Measurements from ENCODE around the gene DENND5A. TPM values are rescaled to one million over a fixed set of nuclear protein-coding genes. Genes with fewer than 3 reads are reported as not detected.
"Not testable (repeated sequence)": the region's sequence is repeated elsewhere in the genome, so short reads cannot be mapped to it uniquely, and the experiment has no call there.

DENND5A gene
- total and polyA plus RNA-seq, 5 donors from 2014 or later: 2.2 to 44.3 (median 3.8) TPM

DNA sequence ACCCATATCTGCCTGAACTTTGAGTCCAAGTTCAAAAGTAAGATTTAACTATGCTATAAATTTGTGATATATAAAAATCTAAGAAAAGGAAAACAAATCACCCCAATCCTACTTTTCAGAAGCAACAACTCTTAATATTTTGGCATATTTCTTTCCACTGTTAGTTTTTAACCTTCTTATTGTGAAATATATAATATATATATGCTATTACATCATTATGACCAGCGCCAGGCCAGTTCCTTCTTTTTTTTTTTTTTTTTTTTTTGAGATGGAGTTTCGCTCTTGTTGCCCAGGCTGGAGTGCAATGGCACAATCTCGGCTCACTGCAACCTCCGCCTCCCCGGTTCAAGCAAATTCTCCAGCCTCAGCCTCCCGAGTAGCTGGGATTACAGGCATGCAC is 103.2 kb downstream of the DENND5A start:
- H3K4me3 Mint-ChIP-seq, H3K4me1 Mint-ChIP-seq: not testable (repeated sequence)

DNA sequence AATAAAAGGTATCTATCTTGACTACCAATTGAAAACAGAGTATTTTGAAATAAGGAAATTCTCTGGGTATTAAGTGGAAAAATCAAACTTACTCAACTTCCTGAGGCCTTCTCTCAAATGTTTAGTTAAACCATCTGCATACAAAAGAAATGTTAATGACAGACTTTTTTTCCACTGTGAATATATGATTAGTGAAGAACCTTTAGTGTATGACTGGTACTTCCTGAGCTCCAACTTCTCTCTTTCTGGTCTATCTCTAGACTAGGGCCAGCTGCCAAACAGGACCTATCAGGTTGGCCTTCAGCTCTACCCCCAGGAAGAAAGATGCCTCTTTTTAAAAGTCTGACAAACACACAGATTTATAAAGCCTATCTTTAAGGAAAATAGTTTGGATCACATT is 105.0 kb downstream of the DENND5A start:
- H3K4me1 Mint-ChIP-seq: peaks cover 0 to 6% (median 3%) of the 10 kb centered on the region in 4 donors
- no peak overlapping the region for H3K4me3 Mint-ChIP-seq
- DNase-seq: no peak
- no peaks in the 10 kb centered on the region for H3K9me3 Mint-ChIP-seq
- H3K36me3 Mint-ChIP-seq: peaks cover 6% of the 10 kb centered on the region
- Histone ChIP-seq H3K27me3 (ENCODE audit: control insufficient read depth, insufficient read depth, low read length) (no peaks in the 10 kb centered on the region), H3K9me3 (ENCODE audit: control insufficient read depth in 2 of 2, low read length in 2 of 2) (no peaks in the 10 kb centered on the region), H3K4me1 (ENCODE audit: control insufficient read depth, insufficient read depth, low read length, poor library complexity, severe bottlenecking) (no peaks in the 10 kb centered on the region), H3K36me3 (ENCODE audit: control insufficient read depth, insufficient read depth, low read length) (no peaks in the 10 kb centered on the region), H3K4me3 (ENCODE audit: low read depth, low read length) (no peak overlapping the region), H3K27ac (ENCODE audit: insufficient read depth, low read length, poor library complexity, severe bottlenecking) (no peak overlapping the region)
- no peak for ATAC-seq (ENCODE audit: low read depth in 2 of 2)
- peak overlapping the region in 1 of 3 donors; percentile 40 for H3K27ac Mint-ChIP-seq
- H3K27me3 Mint-ChIP-seq: no peaks in the 10 kb centered on the region

More for the DNA sequence above, 103.2 kb downstream of the DENND5A start:
- not testable (repeated sequence) for H3K4me3 ChIP-seq (ENCODE audit: low read depth, low read length); H3K9me3 ChIP-seq (ENCODE audit: control insufficient read depth in 2 of 2, low read length in 2 of 2); DNase-seq; H3K27me3 Mint-ChIP-seq; H3K9me3 Mint-ChIP-seq; H3K27ac ChIP-seq (ENCODE audit: insufficient read depth, low read length, poor library complexity, severe bottlenecking); H3K4me1 ChIP-seq (ENCODE audit: control insufficient read depth, insufficient read depth, low read length, poor library complexity, severe bottlenecking); H3K27me3 ChIP-seq (ENCODE audit: control insufficient read depth, insufficient read depth, low read length); H3K36me3 ChIP-seq (ENCODE audit: control insufficient read depth, insufficient read depth, low read length); H3K27ac Mint-ChIP-seq; ATAC-seq (ENCODE audit: low read depth in 2 of 2)
- peaks cover 10% of the 10 kb centered on the region for H3K36me3 Mint-ChIP-seq

DNA sequence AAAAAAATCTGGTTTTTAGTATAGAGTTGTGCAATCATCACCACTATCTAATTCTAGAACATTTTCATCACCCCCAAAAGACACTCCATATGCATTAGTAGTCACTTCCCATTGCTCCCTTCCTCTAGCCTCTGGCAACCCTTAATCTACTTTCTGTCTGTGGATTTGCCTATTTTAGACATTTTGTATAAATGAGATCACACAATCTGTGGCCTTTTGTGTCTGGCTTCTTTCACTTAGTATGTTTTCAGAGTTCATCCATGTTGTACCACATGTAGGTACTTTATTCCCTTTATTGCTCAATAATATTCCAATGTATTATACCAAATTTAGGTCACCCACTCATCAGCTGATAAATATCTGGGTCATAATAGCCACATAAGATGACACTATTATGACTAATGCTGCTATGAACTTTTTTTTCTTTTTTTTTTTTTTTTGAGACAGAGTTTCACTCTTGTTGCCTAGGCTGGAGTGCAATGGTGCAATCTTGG is 106.2 kb downstream of the DENND5A start:
- no peaks in the 10 kb centered on the region for H3K27me3 Mint-ChIP-seq
- Histone ChIP-seq H3K4me3 (ENCODE audit: low read depth, low read length) (no peak overlapping the region), H3K27me3 (ENCODE audit: control insufficient read depth, insufficient read depth, low read length) (no peaks in the 10 kb centered on the region), H3K36me3 (ENCODE audit: control insufficient read depth, insufficient read depth, low read length) (no peaks in the 10 kb centered on the region), H3K27ac (ENCODE audit: insufficient read depth, low read length, poor library complexity, severe bottlenecking) (no peak overlapping the region), H3K4me1 (ENCODE audit: control insufficient read depth, insufficient read depth, low read length, poor library complexity, severe bottlenecking) (no peaks in the 10 kb centered on the region), H3K9me3 (ENCODE audit: control insufficient read depth in 2 of 2, low read length in 2 of 2) (no peaks in the 10 kb centered on the region)
- H3K4me1 Mint-ChIP-seq: peaks cover 0 to 7% (median 3%) of the 10 kb centered on the region in 4 donors
- no peak for ATAC-seq (ENCODE audit: low read depth in 2 of 2)
- H3K9me3 Mint-ChIP-seq: no peaks in the 10 kb centered on the region
- H3K36me3 Mint-ChIP-seq: peaks cover 6% of the 10 kb centered on the region
- no peak overlapping the region for H3K27ac Mint-ChIP-seq
- DNase-seq: no peak
- H3K4me3 Mint-ChIP-seq: no peak overlapping the region

DNA sequence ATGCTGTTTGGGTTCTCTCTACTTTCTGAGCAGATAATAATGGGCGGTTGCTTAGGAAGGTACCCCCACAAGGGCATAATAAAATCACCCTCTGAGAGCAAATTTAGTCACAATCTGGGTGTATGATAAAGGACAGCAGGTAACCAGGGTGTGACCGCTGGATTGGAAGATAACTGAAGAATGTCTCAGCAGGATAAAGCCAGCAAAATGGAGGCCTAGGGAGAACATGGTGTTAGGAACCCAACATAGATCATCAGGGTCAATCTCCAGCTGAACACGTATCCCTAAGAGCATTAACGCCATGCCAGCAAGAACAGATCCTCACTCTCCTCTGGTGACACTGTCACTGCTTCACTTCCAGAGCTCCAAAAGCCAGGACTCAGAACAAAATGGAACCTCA is 109.2 kb downstream of the DENND5A start:
- Histone ChIP-seq H3K36me3 (ENCODE audit: control insufficient read depth, insufficient read depth, low read length) (no peaks in the 10 kb centered on the region), H3K4me3 (ENCODE audit: low read depth, low read length) (no peak overlapping the region), H3K27ac (ENCODE audit: insufficient read depth, low read length, poor library complexity, severe bottlenecking) (no peak overlapping the region), H3K9me3 (ENCODE audit: control insufficient read depth in 2 of 2, low read length in 2 of 2) (no peaks in the 10 kb centered on the region), H3K27me3 (ENCODE audit: control insufficient read depth, insufficient read depth, low read length) (no peaks in the 10 kb centered on the region), H3K4me1 (ENCODE audit: control insufficient read depth, insufficient read depth, low read length, poor library complexity, severe bottlenecking) (no peaks in the 10 kb centered on the region)
- H3K27ac Mint-ChIP-seq: no peak overlapping the region
- H3K4me1 Mint-ChIP-seq: peaks cover 0 to 7% (median 3%) of the 10 kb centered on the region in 4 donors
- DNase-seq (no peak), ATAC-seq (ENCODE audit: low read depth in 2 of 2) (no peak)
- H3K27me3 Mint-ChIP-seq: no peaks in the 10 kb centered on the region
- no peaks in the 10 kb centered on the region for H3K9me3 Mint-ChIP-seq
- peaks cover 6% of the 10 kb centered on the region for H3K36me3 Mint-ChIP-seq
- no peak overlapping the region for H3K4me3 Mint-ChIP-seq

DNA sequence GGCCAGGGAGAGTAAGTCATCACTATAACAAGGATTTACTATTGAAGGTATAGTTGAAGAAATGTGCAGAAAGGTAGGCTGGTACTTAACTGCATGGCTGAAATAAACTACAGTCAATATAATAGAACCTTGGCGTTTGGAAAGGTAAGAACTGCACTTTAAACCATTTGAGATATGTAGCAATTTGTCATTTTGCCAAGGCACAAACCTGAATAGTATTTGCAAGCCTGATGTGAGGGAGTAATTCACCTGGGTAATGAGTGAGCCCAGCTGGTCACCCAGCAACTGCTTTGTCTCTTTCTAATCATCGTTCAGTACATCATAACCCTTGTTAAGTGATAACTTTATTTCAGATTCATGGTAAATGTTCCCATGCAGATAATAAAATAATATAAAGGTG is 111.5 kb downstream of the DENND5A start:
- DNase-seq (no peak), ATAC-seq (ENCODE audit: low read depth in 2 of 2) (no peak)
- Histone ChIP-seq H3K4me3 (ENCODE audit: low read depth, low read length) (no peak overlapping the region), H3K27ac (ENCODE audit: insufficient read depth, low read length, poor library complexity, severe bottlenecking) (no peak overlapping the region), H3K36me3 (ENCODE audit: control insufficient read depth, insufficient read depth, low read length) (peaks cover 3% of the 10 kb centered on the region), H3K9me3 (ENCODE audit: control insufficient read depth in 2 of 2, low read length in 2 of 2) (no peaks in the 10 kb centered on the region), H3K4me1 (ENCODE audit: control insufficient read depth, insufficient read depth, low read length, poor library complexity, severe bottlenecking) (no peaks in the 10 kb centered on the region), H3K27me3 (ENCODE audit: control insufficient read depth, insufficient read depth, low read length) (no peaks in the 10 kb centered on the region)
- H3K27ac Mint-ChIP-seq: no peak overlapping the region
- H3K36me3 Mint-ChIP-seq: peaks cover 2% of the 10 kb centered on the region
- peaks cover 0 to 1% (median 0%) of the 10 kb centered on the region in 7 donors for H3K9me3 Mint-ChIP-seq
- H3K4me1 Mint-ChIP-seq: peaks cover 0 to 6% (median under 1%) of the 10 kb centered on the region in 4 donors
- no peak overlapping the region for H3K4me3 Mint-ChIP-seq
- no peaks in the 10 kb centered on the region for H3K27me3 Mint-ChIP-seq

DNA sequence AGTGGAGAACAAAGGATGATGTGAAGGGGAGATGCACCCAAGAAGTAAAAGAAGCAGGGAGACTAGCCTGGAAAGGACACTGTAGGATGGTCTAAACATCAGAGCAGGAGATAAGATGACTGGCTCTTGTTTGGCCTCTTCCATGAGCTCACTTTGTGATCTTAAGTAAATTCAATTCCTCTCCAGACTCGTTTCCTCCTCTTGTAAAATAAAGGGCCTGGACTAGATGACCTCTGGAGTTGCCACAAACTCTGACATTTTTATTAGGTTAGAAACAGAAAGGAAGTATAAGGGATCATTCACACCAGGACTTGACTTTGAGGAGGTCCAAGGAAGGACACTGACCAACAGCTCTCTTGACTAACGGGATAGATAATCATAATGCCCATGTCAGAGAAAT is 113.5 kb downstream of the DENND5A start:
- Mint-ChIP-seq H3K4me1 (peaks cover 0 to 2% (median 0%) of the 10 kb centered on the region in 4 donors), H3K9me3 (peaks cover 0 to 3% (median 0%) of the 10 kb centered on the region in 7 donors), H3K27me3 (no peaks in the 10 kb centered on the region), H3K27ac (no peak overlapping the region), H3K4me3 (no peak overlapping the region), H3K36me3 (peaks cover 21% of the 10 kb centered on the region)
- ATAC-seq (ENCODE audit: low read depth in 2 of 2) (no peak), DNase-seq (no peak)
- Histone ChIP-seq H3K4me1 (ENCODE audit: control insufficient read depth, insufficient read depth, low read length, poor library complexity, severe bottlenecking) (no peaks in the 10 kb centered on the region), H3K9me3 (ENCODE audit: control insufficient read depth in 2 of 2, low read length in 2 of 2) (no peaks in the 10 kb centered on the region), H3K27ac (ENCODE audit: insufficient read depth, low read length, poor library complexity, severe bottlenecking) (no peak overlapping the region), H3K36me3 (ENCODE audit: control insufficient read depth, insufficient read depth, low read length) (peaks cover 3% of the 10 kb centered on the region), H3K4me3 (ENCODE audit: low read depth, low read length) (no peak overlapping the region), H3K27me3 (ENCODE audit: control insufficient read depth, insufficient read depth, low read length) (no peaks in the 10 kb centered on the region)

DNA sequence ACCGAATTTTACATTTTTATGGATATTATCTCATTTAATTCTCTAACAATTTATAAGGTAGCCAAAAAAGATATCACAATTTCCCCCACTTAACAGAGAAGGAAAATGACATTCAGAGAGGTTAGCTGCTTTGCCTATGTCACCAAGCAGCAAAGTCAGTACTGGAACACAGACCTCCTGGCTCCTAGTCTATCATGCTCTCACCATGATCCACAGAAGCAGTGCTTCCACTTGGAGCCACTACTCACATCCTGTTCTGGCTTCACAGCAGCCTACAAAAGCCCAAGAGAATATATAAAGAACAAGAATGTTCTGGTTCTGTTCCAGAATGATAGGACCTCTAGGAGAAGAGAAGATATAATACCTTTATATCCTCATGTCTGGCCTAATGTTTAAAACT is 114.2 kb downstream of the DENND5A start:
- Histone ChIP-seq H3K4me3 (ENCODE audit: low read depth, low read length) (no peak overlapping the region), H3K4me1 (ENCODE audit: control insufficient read depth, insufficient read depth, low read length, poor library complexity, severe bottlenecking) (no peaks in the 10 kb centered on the region), H3K9me3 (ENCODE audit: control insufficient read depth in 2 of 2, low read length in 2 of 2) (no peaks in the 10 kb centered on the region), H3K27ac (ENCODE audit: insufficient read depth, low read length, poor library complexity, severe bottlenecking) (no peak overlapping the region), H3K27me3 (ENCODE audit: control insufficient read depth, insufficient read depth, low read length) (no peaks in the 10 kb centered on the region), H3K36me3 (ENCODE audit: control insufficient read depth, insufficient read depth, low read length) (peaks cover 3% of the 10 kb centered on the region)
- ATAC-seq (ENCODE audit: low read depth in 2 of 2) (no peak), DNase-seq (no peak)
- H3K36me3 Mint-ChIP-seq: peaks cover 24% of the 10 kb centered on the region
- H3K4me3 Mint-ChIP-seq: no peak overlapping the region
- H3K9me3 Mint-ChIP-seq: peaks cover 0 to 3% (median 0%) of the 10 kb centered on the region in 7 donors
- no peak overlapping the region for H3K27ac Mint-ChIP-seq
- peaks cover 0 to 2% (median 0%) of the 10 kb centered on the region in 4 donors for H3K4me1 Mint-ChIP-seq
- no peaks in the 10 kb centered on the region for H3K27me3 Mint-ChIP-seq

DNA sequence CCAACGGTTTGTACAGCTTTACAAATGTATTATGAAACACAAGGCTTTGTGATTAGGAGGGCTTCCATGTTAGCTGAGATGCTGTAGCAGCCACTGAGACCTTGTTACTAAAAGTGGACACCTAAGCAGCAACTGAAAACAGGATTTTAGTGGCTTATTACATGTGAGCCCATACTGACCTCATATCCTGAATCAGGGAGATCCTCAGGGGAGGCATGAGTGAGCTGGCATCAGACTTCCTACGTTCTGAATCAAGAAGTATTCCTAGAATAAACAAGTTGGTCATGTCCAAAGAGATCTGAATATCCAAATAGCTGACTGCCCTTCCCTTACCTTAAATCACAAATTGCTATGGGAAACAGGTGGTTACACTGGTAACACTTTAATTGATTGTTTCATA is 114.6 kb downstream of the DENND5A start:
- DNase-seq (no peak), ATAC-seq (ENCODE audit: low read depth in 2 of 2) (no peak)
- H3K36me3 ChIP-seq (ENCODE audit: control insufficient read depth, insufficient read depth, low read length): peaks cover 3% of the 10 kb centered on the region
- no peaks in the 10 kb centered on the region for H3K4me1 ChIP-seq (ENCODE audit: control insufficient read depth, insufficient read depth, low read length, poor library complexity, severe bottlenecking)
- H3K27ac ChIP-seq (ENCODE audit: insufficient read depth, low read length, poor library complexity, severe bottlenecking): no peak overlapping the region
- no peak overlapping the region for H3K4me3 ChIP-seq (ENCODE audit: low read depth, low read length)
- Mint-ChIP-seq H3K9me3 (peaks cover 0 to 3% (median 0%) of the 10 kb centered on the region in 7 donors), H3K27me3 (no peaks in the 10 kb centered on the region), H3K4me1 (peaks cover 0 to 2% (median 0%) of the 10 kb centered on the region in 4 donors), H3K4me3 (no peak overlapping the region), H3K27ac (no peak overlapping the region), H3K36me3 (peaks cover 24% of the 10 kb centered on the region)
- H3K27me3 ChIP-seq (ENCODE audit: control insufficient read depth, insufficient read depth, low read length): no peaks in the 10 kb centered on the region
- H3K9me3 ChIP-seq (ENCODE audit: control insufficient read depth in 2 of 2, low read length in 2 of 2): no peaks in the 10 kb centered on the region
